ENCODE measurements around the gene UPP1.

The UPP1 gene

DNA sequence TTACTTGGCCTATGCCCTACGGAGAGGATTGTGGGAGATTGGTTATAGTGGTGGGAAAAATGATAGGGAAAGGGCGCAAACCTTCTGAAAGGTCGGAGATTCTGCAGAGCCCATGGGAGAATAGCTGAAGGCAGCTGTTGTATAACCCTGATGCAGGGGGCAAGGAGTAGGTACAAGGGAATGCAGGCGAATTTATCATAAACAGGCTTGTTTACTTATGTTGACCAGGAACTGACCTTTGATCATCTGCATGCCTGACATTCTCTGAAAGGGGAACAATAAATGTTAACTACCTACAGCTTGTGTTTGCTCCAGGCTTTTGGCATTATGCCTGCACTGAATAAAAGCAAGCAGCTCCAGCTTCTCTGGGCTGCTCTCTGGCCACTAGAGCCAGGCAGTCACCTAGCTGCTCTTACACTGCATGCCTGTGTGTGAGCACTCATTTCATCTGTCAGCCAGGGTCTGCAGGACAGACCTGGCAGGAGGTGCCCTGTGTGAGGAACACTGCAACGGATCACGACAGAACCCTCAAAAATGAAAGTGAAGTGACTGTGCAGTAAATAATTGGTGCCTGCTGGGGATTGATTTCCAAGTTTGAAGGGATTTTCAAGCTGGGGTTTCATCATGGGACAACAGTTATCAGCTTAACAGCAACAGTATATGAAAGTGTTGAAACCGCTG is 51.1 kb downstream of the UPP1 start:
- ATAC-seq = peak; percentile 53

GRCh38 chr7:48141521-48141920 is 52.5 kb downstream of the UPP1 start:
- no peak for ATAC-seq

More for the DNA sequence above, 51.1 kb downstream of the UPP1 start:
- no peak for TF ChIP-seq ZC3H10 (CRISPR knock-in tag; IDR thresholded peaks at IDR 0.05)
- no peak for TF ChIP-seq TSHZ2 (CRISPR knock-in tag; IDR thresholded peaks at IDR 0.05)

GRCh38 chr7:48144291-48144768 is 55.3 kb downstream of the UPP1 start:
- ATAC-seq = no peak
- TF ChIP-seq CREB5 (CRISPR knock-in tag; IDR thresholded peaks at IDR 0.05; ENCODE audit: low read depth) (no peak), OSR1 (CRISPR knock-in tag; IDR thresholded peaks at IDR 0.05) (no peak), GLIS3 (CRISPR knock-in tag; IDR thresholded peaks at IDR 0.05) (no peak), ARNTL (CRISPR knock-in tag; IDR thresholded peaks at IDR 0.05; ENCODE audit: borderline replicate concordance, low read depth) (no peak), ZNF8 (CRISPR knock-in tag; IDR thresholded peaks at IDR 0.05) (no peak), PATZ1 (CRISPR knock-in tag; IDR thresholded peaks at IDR 0.05; ENCODE audit: borderline replicate concordance) (no peak), TCF4 (CRISPR knock-in tag; IDR thresholded peaks at IDR 0.05; ENCODE audit: borderline replicate concordance) (no peak), TOX (CRISPR knock-in tag; IDR thresholded peaks at IDR 0.05; ENCODE audit: borderline replicate concordance) (no peak), PPARA (CRISPR knock-in tag; IDR thresholded peaks at IDR 0.05; ENCODE audit: borderline replicate concordance) (no peak), ZFP30 (CRISPR knock-in tag; IDR thresholded peaks at IDR 0.05) (no peak)

More at GRCh38 chr7:48141521-48141920, 52.5 kb downstream of the UPP1 start:
- no peak for TF ChIP-seq CSDC2 (CRISPR knock-in tag; IDR thresholded peaks at IDR 0.05)
- no peak for TF ChIP-seq PATZ1 (CRISPR knock-in tag; IDR thresholded peaks at IDR 0.05; ENCODE audit: borderline replicate concordance)
- no peak for TF ChIP-seq PPARA (CRISPR knock-in tag; IDR thresholded peaks at IDR 0.05; ENCODE audit: borderline replicate concordance)
- no peak for TF ChIP-seq OSR1 (CRISPR knock-in tag; IDR thresholded peaks at IDR 0.05)
- TF ChIP-seq ZNF565 (CRISPR knock-in tag; conservative IDR thresholded peaks at IDR 0.05; ENCODE audit: low read depth) = no peak
- no peak for TF ChIP-seq ZFP3 (CRISPR knock-in tag; IDR thresholded peaks at IDR 0.05)
- TF ChIP-seq RARB (CRISPR knock-in tag; IDR thresholded peaks at IDR 0.05) = no peak
- TF ChIP-seq GLIS3 (CRISPR knock-in tag; IDR thresholded peaks at IDR 0.05) = no peak
- no peak for TF ChIP-seq BACH2 (CRISPR knock-in tag; IDR thresholded peaks at IDR 0.05; ENCODE audit: borderline replicate concordance)
- TF ChIP-seq TOX (CRISPR knock-in tag; IDR thresholded peaks at IDR 0.05; ENCODE audit: borderline replicate concordance) = no peak
- TF ChIP-seq CREB5 (CRISPR knock-in tag; IDR thresholded peaks at IDR 0.05; ENCODE audit: low read depth) = no peak
- TF ChIP-seq ESRRG (CRISPR knock-in tag; IDR thresholded peaks at IDR 0.05) = no peak
- TF ChIP-seq ZNF8 (CRISPR knock-in tag; IDR thresholded peaks at IDR 0.05) = no peak
- TF ChIP-seq TSHZ2 (CRISPR knock-in tag; IDR thresholded peaks at IDR 0.05) = no peak
- TF ChIP-seq ZC3H10 (CRISPR knock-in tag; IDR thresholded peaks at IDR 0.05) = no peak
- TF ChIP-seq SNAI2 (CRISPR knock-in tag; IDR thresholded peaks at IDR 0.05) = no peak

All from SK-N-SH treated with all-trans-retinoic acid at 6 μM for 48 hours (cell line).